ENCODE results near the gene NCAPH2.
"Not testable (repeated sequence)": the region's sequence is repeated elsewhere in the genome, so short reads cannot be mapped to it uniquely, and the experiment has no call there.

NCAPH2 gene

DNA sequence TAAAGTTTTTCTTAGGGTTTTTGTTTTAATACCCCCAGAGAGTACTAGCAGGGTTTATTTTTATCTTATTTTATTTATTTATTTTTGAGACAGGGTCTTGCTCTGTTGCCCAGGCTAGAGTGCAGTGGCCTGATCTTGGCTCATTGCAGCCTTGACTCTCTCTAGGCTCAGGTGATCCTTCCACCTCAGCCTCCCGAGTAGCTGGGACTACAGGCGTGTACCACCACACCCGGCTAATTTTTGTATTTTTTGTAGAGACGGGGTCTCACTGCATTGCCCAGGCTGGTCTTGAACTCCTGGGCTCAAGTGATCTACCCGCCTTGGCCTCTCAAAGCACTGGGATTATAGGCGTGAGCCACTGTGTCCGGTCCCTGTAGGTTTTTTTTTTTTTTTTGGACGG lies 12.2 kb downstream of the NCAPH2 start:
- not testable (repeated sequence) for DNase-seq

DNA sequence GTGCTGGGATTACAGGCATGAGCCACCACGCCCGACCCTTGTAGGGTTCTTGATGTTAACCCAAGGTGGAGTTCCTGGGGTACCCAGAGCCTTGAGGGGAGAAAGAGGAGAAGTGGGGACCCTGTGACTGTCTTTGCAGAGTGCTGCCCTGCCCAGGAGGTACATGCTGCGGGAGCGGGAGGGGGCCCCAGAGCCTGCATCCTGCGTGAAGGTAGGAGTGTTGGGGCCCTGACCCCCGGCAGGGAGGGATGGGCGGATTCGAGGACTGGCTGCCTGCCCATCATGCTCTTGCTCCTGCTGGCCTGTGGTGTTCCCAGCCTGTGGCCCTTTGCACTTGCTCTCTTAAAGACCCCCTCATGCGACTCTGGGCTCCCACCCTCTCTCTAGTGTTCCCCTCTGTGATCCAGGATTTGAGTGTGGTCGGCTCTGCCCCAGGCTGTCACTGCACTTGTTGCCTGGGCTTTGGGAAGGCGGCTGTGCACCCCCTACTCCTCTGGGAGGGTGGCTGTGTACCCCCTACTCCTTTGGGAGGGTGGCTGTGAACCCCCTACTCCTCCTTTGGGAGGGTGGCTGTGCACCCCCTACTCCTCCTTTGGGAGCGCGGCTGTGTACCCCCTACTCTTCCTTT lies 12.9 kb downstream of the NCAPH2 start:
- DNase-seq = no peak

DNA sequence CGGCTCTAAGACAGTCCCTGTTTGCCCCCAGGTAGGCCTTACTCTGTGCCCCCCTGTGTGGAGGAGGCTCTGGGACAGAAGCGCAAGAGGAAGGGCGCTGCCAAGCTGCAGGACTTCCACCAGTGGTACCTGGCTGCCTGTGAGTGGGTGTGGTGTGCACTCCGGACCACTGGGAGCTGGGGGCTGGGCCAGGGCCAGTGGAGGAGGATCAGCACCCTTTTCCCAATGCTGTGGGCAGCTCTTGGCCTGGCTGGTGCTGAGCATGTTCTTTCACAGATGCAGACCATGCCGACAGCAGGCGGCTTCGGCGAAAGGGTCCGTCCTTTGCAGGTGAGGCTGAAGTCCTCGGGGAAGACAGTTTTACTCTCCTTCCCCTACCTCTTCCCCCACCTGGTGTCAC lies 13.7 kb downstream of the NCAPH2 start:
- DNase-seq = no peak

DNA sequence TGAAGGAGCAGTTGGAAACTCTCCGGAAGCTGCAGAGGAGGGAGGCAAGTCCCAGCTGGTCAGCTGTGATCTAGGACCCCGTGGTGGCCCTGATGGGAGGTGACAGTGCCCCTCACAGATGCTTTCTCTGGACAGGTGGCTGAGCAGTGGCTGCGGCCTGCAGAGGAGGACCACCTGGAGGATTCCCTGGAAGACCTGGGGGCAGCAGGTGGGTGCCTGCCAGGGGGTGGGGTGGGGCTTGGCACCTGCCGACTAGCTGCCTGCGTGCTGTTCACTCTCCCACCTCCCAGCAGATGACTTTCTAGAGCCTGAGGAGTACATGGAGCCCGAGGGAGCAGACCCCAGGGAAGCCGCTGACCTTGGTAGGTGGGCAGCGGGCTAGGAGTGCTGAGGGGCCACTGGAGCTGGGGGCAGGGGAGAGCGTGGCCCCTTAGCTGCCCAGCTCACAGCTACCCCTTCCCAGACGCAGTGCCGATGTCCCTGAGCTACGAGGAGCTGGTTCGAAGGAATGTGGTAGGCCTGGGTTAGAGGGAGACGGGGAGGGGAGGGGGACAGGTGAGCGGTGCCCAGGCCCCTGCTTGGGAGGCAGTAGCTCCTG lies 14.3 kb downstream of the NCAPH2 start:
- no peak for DNase-seq

DNA sequence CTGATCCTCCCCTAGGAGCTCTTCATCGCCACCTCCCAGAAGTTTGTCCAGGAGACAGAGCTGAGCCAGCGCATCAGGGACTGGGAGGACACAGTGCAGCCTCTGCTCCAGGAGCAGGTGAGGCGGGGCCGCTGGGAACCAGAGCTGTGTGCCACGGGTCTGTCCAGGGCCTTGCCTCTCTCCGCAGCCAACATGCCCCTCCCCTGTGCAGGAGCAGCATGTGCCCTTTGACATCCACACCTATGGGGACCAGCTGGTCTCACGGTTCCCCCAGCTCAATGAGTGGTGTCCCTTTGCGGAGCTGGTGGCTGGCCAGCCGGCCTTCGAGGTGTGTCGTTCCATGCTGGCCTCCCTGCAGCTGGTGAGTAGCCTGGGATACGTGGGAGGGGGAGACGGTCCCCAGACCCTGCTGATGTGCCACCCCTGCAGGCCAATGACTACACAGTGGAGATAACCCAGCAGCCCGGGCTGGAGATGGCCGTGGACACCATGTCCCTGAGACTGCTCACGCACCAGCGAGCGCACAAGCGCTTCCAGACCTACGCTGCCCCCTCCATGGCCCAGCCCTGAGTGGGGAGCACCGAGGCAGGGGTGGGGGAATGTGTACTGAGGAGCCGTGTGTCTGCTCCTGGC lies 14.9 kb downstream of the NCAPH2 start:
- no peak for DNase-seq

DNA sequence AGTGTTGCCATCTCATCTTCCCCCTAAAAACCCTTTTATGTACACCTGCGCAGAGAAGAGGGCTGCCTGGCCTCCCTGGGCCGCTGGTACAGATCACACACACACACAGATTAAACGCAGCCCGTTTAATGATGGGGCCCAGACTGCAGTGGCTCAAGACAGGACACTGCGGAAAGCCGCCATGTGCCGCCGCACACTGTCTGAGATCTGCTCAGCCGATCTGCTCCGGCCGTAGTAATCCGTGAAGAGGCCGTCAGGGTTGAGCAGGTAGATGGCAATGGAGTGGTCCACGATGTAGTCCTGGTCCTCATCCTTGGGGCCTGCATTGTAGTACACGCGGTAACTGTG lies 15.4 kb downstream of the NCAPH2 start:
- DNase-seq = no peak

DNA sequence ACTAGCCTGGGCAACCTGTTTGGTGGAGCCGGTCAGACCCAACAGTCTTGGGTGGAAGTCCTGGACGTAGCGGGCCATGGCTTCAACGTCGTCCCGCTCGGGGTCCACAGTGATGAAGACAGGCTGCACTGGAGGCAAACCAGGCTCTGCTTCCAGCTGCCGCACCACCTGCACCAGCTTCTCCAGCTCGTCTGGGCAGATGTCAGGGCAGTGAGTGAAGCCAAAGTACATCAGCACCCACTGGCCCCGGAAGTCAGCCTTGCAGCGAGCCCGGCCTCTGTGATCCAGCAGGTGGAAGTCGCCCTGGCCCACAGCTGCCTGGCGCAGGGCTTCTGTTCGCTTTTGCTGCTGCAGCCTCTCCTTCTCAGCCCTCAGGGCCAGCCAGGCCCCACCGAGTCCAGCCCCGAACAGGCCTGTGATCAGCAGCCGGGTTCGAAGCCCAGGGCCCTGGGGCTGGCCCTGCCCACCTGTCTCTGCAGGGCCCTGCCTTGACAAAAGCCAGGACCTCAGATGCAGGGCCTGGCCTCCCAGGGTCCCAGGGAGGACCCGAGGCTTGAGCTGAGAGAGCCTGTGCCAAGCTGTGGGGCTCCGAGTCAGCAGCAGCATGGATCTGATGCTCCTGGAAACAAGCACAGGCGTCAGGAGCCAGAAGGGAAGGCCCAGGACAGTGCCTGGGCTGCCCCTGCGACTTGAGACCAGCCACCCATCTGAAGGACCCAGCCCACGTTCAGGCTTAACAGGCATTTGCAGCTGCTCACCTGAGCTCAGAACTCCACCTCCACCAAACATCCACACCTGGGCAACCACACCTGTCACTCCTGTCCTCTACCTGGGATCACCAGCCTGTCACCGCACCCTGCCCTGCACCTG lies 16.0 kb downstream of the NCAPH2 start:
- DNase-seq = no peak

DNA sequence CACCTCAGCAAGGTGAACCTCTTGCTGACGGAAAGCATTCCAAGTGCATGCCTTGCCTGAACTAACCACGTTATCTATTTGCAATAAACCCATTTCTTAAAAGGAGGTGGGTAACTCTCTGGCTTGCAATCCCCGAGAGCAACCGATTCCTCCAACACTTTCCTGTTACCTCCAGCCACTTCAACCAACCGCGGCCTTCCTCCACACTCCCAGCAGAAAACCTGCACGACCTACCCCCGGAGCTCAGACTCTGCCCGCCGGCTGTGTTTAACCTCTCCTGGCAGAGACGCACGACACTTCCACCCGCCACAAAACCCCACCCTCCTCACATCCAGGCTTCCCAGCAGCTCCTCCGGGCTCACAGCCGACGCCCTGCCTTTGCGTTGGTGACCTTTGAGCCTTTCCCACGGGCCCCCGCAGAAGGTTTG lies 16.7 kb downstream of the NCAPH2 start:
- no peak for DNase-seq

DNA sequence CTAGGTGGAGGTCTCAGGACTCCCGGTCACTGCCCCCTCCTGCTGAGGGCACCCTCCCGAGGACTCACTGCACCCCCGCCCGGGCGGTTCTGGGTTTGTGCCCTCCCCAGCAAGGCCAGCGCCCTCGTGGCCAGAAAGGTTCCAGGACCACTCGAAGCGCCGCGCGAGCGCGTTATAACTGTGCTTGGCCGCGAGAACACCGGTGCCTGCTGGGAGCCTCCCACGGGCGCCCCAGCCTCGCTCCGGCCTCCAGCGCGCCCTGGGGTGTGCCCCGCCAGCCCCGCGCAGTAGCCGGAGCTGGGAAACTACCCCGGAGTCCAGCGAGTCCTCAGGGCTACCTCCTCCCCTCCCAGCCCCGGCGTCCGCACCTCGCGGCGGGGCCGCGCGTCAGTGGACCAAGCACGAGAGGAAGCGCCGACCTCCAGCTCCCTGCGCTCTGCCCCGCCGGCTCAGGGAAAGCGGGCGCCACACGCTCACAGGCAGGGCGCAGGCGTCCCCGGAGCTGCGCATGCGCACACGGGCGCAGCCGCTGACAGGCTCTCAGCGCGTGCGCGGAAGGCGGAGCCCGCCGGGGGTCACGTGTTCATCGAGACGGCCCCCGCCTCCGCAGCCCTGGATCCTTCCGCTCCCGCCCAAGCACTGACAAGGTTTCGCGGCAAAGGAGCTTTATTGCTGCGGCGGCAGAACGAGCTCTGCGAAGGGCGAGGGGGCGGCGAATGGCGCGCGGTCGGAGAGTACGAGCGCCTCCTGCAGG lies 17.3 kb downstream of the NCAPH2 start, which contains the start of gene SCO2:
TSS of gene SCO2 (minus strand) at position 495 of the 754 bp plus-strand sequence. CDS start 1,187 bp downstream, outside the sequence.
- peak; percentile 91 for DNase-seq

DNA sequence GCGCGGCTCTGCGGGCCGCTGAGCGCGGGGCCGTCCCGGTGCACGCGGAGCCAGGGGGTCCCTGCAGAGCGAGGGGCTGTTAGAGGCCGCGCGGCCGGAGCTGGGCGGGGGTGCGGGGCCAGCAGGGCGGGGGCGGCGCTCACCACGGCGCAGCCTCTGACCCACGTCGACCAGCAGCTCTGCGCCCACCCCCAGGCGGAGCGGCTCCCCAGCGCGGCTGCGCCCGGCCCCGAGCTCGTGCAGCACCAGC lies 17.8 kb downstream of the NCAPH2 start:
- no peak for DNase-seq

DNA sequence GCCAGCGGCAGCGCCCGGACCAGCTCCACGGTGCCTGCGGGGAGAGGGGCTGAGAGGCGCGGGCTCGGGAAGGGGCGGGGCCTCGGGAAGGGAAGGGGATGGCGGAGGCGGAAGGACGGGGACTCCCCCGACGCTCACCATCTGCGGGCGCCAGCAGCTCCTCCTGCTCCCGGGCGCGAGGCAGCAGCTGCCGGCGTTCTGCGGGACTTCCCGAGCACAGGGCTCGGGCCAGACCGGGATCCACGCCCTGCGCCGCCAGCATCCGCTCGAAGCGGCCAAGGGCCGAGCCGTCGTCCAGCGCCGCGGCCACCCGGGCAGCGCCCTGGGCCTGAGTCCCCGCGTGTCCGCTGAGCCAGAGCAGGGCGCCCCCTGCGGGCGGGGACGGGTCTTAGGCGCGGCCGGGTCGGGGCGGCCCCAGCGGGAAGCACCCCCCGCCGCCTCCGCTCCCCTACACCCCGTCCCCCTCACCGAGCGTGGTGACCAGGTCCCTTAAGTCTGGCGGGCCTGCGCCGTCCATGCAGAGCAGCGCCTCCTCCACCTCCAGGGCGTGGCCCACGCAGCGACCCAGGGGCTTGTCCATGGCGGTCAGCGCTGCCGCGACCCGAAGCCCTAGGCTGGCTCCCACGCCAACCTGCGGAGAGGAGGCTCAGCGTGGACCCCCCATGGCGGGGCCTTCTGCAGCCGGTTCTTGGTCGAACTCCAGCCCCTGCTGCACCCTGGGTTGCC lies 18.2 kb downstream of the NCAPH2 start:
- DNase-seq = peak; percentile 64

DNA sequence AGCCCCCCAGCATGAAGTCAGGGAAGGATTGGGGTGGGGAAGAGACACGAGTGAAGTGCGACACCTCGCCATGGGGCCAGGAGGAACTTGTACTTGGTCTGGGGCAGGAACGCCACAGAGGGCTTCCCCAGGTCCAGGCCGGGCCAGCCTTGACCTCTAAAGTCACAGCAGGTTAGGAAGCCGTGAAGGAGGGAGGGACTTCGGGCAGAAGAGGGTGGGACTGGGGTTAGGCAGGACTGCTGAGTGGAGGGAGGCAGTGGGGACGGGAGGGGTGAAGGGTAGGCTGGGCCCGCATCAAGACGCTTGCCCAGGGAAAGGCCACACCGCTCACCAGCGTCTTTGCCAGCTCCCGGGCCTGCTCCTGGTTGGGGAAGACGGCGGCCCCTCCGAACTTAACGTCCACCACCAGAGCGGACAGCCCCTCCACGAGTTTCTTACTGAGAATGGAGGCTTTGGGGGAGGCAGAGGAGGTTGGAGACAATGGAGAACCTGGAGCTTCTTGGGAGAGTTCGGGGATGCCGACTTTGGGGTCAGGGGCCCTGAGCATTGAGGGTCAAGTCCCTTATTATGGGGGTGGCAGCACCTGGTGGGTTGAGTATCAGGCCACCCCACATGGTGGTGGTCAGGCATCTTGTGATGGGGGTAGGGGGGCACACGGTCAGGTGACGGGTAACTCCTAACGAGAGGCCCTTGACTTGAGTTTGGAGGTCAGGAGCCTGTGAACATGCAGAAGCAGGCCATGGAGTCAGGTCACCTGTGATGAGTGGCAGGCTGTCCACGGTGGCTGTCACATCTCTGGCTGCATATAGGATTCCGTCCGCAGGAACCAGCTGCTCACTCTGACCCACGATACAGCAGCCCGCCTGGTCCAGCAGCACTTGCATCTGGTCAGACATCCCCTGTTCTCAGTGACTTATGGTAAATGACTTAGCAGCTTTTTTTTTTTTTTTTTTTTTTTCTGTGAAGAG lies 19.1 kb downstream of the NCAPH2 start:
- no peak for DNase-seq

DNA sequence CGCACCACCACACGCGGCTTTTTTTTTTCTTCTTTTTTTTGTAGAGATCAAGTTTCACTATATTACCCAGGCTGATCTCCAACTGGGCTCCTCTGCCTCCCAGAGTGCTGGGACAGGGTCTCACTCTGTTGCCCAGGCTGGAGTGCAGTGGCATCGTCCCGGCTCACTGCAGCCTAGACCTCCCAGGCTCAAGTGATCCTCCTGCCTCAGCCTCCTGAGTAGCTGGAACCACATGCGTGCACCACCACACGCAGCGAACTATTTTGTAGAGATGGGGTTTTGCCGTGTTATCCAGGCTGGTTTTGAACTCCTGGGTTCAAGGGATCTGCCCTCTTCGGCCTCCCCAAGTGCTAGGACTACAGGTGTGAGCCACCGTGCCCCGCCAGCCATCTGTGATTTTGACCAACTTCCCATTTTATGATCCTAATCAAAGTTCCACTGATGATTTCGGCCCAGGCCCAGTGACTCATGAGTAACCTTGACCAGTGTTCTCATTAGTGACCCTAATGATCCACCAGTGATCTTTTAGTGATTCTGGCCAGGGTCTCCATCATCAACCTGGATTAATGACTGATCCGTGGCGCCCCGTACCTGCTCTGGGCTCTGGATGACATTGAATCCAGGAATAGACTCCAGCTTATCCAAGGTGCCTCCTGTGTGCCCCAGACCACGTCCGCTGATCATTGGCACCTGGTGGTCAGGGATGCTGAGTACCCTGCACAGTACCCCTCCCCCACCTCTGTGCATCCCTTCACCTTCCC lies 20.1 kb downstream of the NCAPH2 start:
- DNase-seq = no peak

DNA sequence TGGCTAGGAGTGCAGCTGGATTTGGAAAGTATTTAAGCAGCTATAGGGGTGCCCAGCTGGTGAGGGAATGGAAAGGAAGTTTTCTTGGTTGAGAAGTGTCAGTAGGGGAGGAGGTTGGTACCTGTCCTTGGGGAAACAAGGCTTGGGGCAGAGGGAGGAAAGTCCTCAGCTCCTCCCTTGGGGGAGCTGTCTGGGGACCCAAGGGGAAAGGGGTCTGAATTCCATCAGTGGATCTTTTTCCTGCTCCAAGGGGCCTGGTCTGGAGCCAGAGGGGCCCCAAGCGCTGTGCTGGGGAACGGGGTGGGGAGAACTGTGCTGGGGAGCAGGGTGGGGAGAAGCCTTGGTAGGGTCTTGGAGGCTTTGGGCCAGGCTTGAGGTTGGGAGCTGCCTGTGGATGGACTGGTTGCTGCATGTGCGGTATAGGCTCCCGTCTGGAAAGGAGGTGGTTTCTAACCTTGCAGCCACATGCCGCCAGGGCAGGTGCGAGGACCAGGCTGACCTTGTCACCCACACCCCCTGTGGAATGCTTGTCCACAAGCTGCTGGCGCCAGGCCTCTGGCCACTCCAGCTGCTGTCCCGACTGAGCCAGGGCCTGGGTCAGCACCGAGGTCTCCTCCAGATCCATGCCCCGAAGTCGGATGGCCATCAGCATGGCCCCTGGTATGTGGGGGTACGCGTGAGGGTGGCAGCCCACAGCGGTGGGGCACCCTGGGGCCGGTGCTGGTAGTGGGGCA lies 20.8 kb downstream of the NCAPH2 start:
- DNase-seq = no peak

DNA sequence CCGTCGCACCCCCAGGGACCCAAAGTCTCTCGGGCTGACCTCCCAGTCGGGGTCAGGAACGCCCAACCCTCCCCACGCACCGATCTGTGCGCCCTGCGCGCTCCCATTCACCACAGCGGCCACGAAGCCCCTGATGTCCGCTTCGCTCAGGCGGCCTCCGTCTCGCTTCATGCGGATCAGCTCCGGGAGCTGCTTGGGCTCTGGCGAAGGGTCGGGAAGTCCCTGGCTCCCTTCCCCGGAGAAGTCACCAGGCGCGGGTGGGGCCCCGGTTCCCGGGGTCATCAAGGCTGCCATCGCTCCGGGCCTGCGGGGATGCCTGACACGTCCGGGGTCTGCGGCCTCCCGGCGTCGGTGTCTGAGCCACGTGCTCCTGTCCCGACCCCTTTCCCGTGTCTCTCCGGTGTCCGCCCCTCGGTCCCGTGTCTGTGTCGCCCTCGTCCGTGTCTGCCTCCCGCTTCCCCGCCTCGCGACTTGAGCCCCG lies 21.4 kb downstream of the NCAPH2 start:
- DNase-seq = no peak

DNA sequence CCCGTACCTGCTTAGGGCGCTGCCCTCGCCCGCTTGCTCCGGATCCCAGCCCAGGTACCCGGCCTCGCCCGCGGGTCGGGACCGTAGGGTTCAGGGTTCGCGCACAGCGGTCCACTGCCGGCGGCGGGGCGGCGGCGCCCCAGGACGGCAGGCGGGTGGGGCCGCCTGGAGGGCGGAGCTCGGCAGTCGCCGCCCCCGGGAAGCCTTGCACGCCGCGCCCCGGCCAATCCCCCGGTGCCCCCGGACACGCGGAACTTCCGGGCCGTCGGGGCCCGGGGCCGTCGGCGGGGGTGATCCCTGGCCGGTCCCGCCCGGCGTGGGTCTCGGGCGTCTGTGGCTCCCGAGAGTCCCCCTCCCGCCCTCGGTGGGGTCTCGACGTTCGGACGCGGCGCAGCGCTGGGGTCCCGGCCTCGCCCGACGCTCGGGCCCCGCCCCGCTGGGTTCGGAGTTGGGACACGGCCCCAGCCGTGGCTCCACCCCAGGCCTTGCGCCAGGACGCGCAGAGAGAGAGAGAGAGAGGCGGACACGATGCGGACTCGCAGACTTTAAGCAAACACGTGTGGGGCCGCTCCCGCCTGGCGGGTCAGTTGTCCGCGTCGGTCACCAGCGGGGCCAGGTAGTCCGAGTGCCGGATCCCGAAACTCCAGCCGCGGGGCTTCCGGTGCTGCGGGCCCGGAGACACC lies 22.0 kb downstream of the NCAPH2 start, which contains the start of gene TYMP:
TSS of gene TYMP (minus strand) at position 116 of the 683 bp plus-strand sequence. CDS start 303 bp downstream, outside the sequence.
- no peak for DNase-seq

DNA sequence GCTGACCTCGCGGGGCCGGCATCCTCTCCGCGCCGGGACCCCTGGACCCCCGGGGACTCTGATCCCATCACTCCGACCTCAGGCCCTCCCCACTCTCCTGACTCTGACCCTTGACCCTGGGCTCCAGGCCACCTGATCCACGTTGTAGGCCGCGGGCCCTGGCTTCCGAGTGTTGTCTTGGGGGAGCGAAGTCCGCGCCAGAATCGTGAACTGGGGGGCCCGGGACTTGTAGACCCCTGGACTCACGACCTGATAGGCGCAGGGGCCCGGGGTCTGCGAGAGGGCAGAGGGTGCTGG lies 22.5 kb downstream of the NCAPH2 start:
- no peak for DNase-seq

DNA sequence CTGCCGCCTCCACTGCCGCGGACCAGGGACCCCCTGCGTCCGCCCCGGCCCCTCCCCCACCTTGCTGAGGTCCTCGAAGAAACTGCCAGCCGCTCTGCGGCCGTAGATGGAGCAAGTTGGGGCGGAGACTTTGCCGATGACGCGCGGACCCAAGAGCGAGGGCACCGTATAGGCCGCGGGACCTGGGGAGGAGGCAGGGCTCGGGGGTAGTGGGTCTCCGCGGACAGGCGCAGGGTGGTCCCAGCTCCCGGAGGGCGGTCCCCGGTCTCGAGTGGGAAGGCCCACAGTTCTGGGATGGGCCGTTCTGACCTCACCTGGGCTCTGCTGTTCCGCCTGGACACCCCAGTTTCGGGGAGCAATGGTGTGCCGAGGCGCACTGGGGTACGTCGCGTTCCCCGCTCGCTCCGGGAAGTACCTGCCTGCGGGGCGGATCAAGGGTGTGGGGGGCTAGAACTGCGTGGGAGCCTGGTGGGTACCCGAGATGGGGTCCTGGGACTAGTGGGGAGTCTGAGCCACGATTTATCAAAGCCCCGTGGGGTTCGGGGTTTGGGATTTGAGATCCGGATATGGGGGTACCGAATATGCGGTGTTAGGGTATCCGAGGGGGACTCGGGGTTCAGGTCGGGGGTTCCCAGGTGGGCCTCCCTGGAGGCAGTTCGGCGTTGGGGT lies 23.0 kb downstream of the NCAPH2 start:
- DNase-seq = no peak
